Osteoblast (primary cell): ENCODE results near the gene CD6. TPM values are rescaled to one million over a fixed set of nuclear protein-coding genes. Genes with fewer than 3 reads are reported as not detected.

ENCODE experiments used
- DNase-seq: peaks from one replicate; pipeline ENCODE4 v3.0.0; 2011; ENCODE audit warnings: low spot score, mixed read lengths; ENCODE audit not compliant: insufficient read length; ENCODE audit errors: missing footprints
- H2AFZ ChIP-seq: 2 replicates; pipeline ENCODE4 v1.6.0; 2011; ENCODE audit warnings: mild to moderate bottlenecking, low read length
- H3K27ac ChIP-seq: 2 replicates; pipeline ENCODE4 v1.5.1; 2011; ENCODE audit warnings: mild to moderate bottlenecking, low read depth, low read length, moderate library complexity
- H3K27me3 ChIP-seq: 2 replicates; pipeline ENCODE4 v1.6.0; 2012; ENCODE audit warnings: mild to moderate bottlenecking, control low read depth, inconsistent platforms, low read length, moderate library complexity; ENCODE audit not compliant: insufficient read depth
- H3K36me3 ChIP-seq: 2 replicates; pipeline ENCODE4 v1.5.1; 2011; ENCODE audit warnings: mild to moderate bottlenecking, low read length, control low read depth, moderate library complexity; ENCODE audit not compliant: insufficient read depth
- H3K4me1 ChIP-seq: 2 replicates; pipeline ENCODE4 v1.5.1; 2011; ENCODE audit warnings: mild to moderate bottlenecking, low read length, control low read depth, moderate library complexity; ENCODE audit not compliant: insufficient read depth
- H3K4me2 ChIP-seq: 2 replicates; pipeline ENCODE4 v1.6.0; 2011; ENCODE audit warnings: mild to moderate bottlenecking, low read length; ENCODE audit not compliant: insufficient read depth
- H3K4me3 ChIP-seq: fragments of 200-600 bp; sonication (generic); 3 replicates; pipeline ENCODE4 v1.5.1; 2012; ENCODE audit warnings: mild to moderate bottlenecking, low read length, inconsistent platforms; ENCODE audit not compliant: insufficient read depth
- H3K79me2 ChIP-seq: 2 replicates; pipeline ENCODE4 v1.6.0; 2012; ENCODE audit warnings: mild to moderate bottlenecking, low read length, control low read depth, inconsistent platforms; ENCODE audit not compliant: insufficient read depth
- H3K9me3 ChIP-seq: 2 replicates; pipeline ENCODE4 v1.5.1; 2011; ENCODE audit warnings: low read depth, low read length, control low read depth
- H4K20me1 ChIP-seq: 2 replicates; pipeline ENCODE4 v1.6.0; 2012; ENCODE audit warnings: mild to moderate bottlenecking, low read length, control low read depth; ENCODE audit not compliant: insufficient read depth
- total RNA-seq: library from RNA; depleted of rRNA; stranded (reverse); fragments of >200 nt; gene quantifications from 2 replicates; pipeline ENCODE4 v1.2.3, GENCODE V29; 2012
- TF ChIP-seq, protein P1 (sequence below): IDR thresholded peaks from 2 replicates; pipeline ENCODE4 v1.5.1; 2011; ENCODE audit warnings: mild to moderate bottlenecking, low read depth, low read length, moderate library complexity; ENCODE audit errors: extremely low read depth

CD6 gene
- total RNA-seq, 1 donor, result not detected

- Histone ChIP-seq H4K20me1 (no peaks in the 10 kb centered on the region), H3K79me2 (no peaks in the 10 kb centered on the region), H3K36me3 (no peaks in the 10 kb centered on the region), H2AFZ (peak overlapping the region; percentile 62), H3K4me3 (peak overlapping the region; percentile 40), H3K4me2 (peak overlapping the region; percentile 61), H3K27me3 (peaks cover 17% of the 10 kb centered on the region), H3K4me1 (no peaks in the 10 kb centered on the region), H3K9me3 (no peaks in the 10 kb centered on the region), H3K27ac (no peak overlapping the region)
- TF ChIP-seq, protein P1, sequence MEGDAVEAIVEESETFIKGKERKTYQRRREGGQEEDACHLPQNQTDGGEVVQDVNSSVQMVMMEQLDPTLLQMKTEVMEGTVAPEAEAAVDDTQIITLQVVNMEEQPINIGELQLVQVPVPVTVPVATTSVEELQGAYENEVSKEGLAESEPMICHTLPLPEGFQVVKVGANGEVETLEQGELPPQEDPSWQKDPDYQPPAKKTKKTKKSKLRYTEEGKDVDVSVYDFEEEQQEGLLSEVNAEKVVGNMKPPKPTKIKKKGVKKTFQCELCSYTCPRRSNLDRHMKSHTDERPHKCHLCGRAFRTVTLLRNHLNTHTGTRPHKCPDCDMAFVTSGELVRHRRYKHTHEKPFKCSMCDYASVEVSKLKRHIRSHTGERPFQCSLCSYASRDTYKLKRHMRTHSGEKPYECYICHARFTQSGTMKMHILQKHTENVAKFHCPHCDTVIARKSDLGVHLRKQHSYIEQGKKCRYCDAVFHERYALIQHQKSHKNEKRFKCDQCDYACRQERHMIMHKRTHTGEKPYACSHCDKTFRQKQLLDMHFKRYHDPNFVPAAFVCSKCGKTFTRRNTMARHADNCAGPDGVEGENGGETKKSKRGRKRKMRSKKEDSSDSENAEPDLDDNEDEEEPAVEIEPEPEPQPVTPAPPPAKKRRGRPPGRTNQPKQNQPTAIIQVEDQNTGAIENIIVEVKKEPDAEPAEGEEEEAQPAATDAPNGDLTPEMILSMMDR, result no peak
- no peak for DNase-seq
Measured at GRCh38 chr11:60994541-60995080, 23.1 kb downstream of the CD6 start.

- H3K36me3 ChIP-seq, result no peaks in the 10 kb centered on the region
- no peak overlapping the region for H3K4me3 ChIP-seq
- DNase-seq, result no peak
- no peak overlapping the region for H3K27ac ChIP-seq
- H3K79me2 ChIP-seq, result no peaks in the 10 kb centered on the region
- H3K4me1 ChIP-seq, result no peaks in the 10 kb centered on the region
- TF ChIP-seq, protein P1, result no peak
- H2AFZ ChIP-seq, result no peak overlapping the region
- H3K4me2 ChIP-seq, result no peak overlapping the region
- no peaks in the 10 kb centered on the region for H4K20me1 ChIP-seq
- no peaks in the 10 kb centered on the region for H3K9me3 ChIP-seq
- peaks cover 18% of the 10 kb centered on the region for H3K27me3 ChIP-seq
Measured at GRCh38 chr11:60995798-60996197, 24.3 kb downstream of the CD6 start.

- H3K36me3 ChIP-seq, result no peaks in the 10 kb centered on the region
- H3K4me3 ChIP-seq, result no peak overlapping the region
- no peaks in the 10 kb centered on the region for H3K9me3 ChIP-seq
- no peaks in the 10 kb centered on the region for H3K4me1 ChIP-seq
- no peak overlapping the region for H3K4me2 ChIP-seq
- no peaks in the 10 kb centered on the region for H3K79me2 ChIP-seq
- DNase-seq, result no peak
- peaks cover 20% of the 10 kb centered on the region for H3K27me3 ChIP-seq
- H3K27ac ChIP-seq, result no peak overlapping the region
- H4K20me1 ChIP-seq, result no peaks in the 10 kb centered on the region
- TF ChIP-seq, protein P1, result no peak
- H2AFZ ChIP-seq, result no peak overlapping the region
Measured at GRCh38 chr11:60996381-60997138, 25.1 kb downstream of the CD6 start.

GRCh38 chr11:61000426-61000825 lies 28.9 kb downstream of the CD6 start:
- Histone ChIP-seq H3K9me3 (no peaks in the 10 kb centered on the region), H3K36me3 (no peaks in the 10 kb centered on the region), H2AFZ (no peak overlapping the region), H4K20me1 (no peaks in the 10 kb centered on the region), H3K27ac (no peak overlapping the region), H3K79me2 (no peaks in the 10 kb centered on the region), H3K27me3 (peaks cover 28% of the 10 kb centered on the region), H3K4me3 (no peak overlapping the region), H3K4me2 (no peak overlapping the region), H3K4me1 (peaks cover 4% of the 10 kb centered on the region)
- TF ChIP-seq, protein P1, result no peak
- peak; percentile 79 for DNase-seq
